OCI-LY3 (cell line): ENCODE measurements around the gene ATG7.

Source experiments
- CTCF ChIP-seq: fragments of 200-600, 300-600 bp; sonication (generic); IDR thresholded peaks from 2 replicates; pipeline ENCODE4 v1.5.1; 2014; ENCODE audit warnings: antibody characterized with exemption, low read length, low read depth
- EZH2phosphoT487 ChIP-seq: fragments of 200-600 bp; shearing (Covaris generic); IDR thresholded peaks from 2 replicates; pipeline ENCODE4 v1.6.1; 2018; ENCODE audit warnings: antibody characterized with exemption, mixed run types, low read depth

GRCh38 chr3:11251807-11252176 is 20.4 kb upstream of the ATG7 start:
- TF ChIP-seq CTCF: no peak
- no peak for TF ChIP-seq EZH2phosphoT487
